GM19468 (cell line): ENCODE results near the gene PTPRE.
A peak's percentile ranks its signal among the peaks of the same experiment; 100 is the strongest.

ENCODE experiments used
- ATAC-seq: cut with Tn5 transposase; IDR thresholded peaks from one replicate; pipeline ENCODE4 v1.9.1; 2021; ENCODE audit warnings: mild to moderate bottlenecking, moderate library complexity, moderate number of reproducible peaks; ENCODE audit not compliant: unreplicated experiment; ENCODE audit errors: extremely low read depth

The PTPRE gene

DNA sequence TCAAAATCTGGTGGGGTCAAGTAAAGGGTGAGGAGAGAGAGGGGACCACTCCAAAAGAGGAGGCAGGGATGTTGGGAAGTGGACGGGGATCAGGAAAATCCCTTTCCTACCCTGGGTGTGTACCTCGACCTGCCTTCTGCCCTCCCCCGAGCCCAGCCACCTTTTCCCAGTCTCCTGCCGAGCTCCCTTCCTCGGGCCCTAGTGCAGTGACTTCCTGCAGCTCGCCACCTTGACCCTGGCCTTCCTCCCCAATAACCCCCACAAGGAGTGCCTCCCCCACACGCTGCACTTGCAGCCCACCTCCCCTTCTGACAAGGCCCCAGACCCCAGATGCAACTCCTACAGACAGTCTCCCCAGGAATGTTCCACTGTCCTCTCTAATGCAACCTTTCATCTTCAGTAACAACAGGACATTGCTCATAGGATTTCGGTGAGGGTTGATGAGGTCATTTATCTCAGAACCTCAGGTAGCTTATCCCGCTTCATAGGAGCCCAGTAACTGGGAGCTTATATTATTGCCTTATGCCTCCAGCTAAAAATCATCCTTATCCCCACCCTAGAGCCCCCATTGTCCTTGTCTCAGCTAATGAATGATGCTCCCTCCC, 129.2 kb downstream of the PTPRE start:
- ATAC-seq: no peak

- ATAC-seq: no peak
These were observed 130.0 kb downstream of the PTPRE start for GRCh38 chr10:128036746-128037543.

DNA sequence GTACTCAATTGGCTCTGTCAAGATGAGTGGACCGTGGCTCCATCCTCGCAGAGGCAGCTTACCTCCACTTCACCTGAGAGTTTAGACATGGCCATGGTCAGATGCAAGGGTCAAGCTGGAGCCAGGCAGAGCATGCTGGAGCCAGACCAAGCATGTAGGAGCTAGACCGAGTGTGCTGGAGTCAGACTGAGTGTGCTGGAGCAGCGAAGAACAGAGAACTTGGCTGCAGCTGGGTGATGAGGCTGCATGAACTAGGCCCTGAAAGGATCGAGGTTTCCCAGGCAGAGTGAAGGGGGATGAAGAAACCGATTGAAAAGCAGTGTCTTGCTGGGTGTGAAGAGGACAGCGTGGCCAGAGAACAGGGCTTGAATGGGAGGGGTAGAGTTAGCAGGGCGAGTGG, 133.2 kb downstream of the PTPRE start:
- ATAC-seq: no peak

- no peak for ATAC-seq
These were observed 133.8 kb downstream of the PTPRE start for GRCh38 chr10:128040681-128041080.

GRCh38 chr10:128042131-128042610, 135.3 kb downstream of the PTPRE start:
- ATAC-seq: no peak

GRCh38 chr10:128043259-128044045, 136.5 kb downstream of the PTPRE start:
- no peak for ATAC-seq

DNA sequence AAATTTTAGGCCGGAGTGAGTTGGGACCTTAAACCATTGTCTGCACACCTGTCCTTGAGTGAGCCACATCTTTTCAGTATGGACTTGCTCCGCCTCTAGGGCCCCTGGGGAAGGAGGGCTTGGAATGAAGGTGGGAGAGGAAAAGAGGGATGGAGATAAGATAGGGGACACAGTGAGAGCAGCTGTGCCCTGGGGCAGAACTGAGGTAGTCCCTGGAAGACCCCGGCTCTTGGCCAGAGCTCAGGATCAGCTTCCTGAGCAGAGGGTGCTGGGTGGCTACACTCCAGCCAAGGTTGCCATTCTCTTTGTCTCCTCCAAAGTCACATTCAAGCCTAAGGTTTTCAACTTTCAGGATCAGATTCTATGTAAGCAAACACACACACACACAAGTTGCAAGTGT, 137.3 kb downstream of the PTPRE start:
- ATAC-seq: no peak

- no peak for ATAC-seq
These were observed 138.3 kb downstream of the PTPRE start for GRCh38 chr10:128044961-128045832.

- no peak for ATAC-seq
These were observed 138.9 kb downstream of the PTPRE start for GRCh38 chr10:128045833-128046120.

DNA sequence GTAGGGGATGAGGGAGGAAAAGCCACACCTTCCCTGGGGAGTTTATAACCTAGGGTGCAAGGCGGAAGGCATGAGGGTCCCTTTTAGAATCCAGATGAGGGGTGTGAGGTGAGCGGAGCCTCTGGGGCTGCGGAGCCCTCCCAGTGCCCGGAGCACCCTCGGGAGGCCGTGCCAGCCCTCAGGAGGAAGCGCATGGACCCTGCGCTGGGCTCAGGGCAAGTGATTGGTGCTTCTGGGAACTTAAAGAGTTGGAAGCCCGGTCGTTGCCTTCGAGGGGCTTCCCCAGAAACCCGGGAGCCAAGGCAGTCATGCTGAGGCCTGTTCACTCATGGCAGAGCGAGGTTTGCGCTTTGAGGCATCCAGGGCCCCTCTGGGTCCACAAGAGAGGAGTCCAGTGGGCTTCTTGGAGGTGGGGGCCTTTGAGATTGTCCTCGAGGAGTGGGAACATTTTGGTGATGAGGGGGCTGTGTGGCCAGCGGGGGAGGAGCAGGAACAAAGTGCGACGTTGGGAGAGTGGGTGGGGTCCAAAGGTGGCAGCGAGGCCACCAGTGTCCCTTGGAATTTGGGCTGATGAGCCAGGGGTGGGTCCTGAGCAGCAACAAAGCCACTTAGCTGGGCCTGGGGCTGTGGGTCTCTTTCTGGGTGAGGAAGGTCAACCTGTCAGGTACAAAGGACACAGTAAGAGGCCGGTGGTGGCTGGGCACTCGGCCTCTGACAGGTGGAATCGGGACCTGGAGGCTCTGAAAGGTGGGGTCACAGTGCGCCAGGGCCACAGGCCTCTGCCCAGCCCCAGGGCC, 139.5 kb downstream of the PTPRE start:
- ATAC-seq: no peak

DNA sequence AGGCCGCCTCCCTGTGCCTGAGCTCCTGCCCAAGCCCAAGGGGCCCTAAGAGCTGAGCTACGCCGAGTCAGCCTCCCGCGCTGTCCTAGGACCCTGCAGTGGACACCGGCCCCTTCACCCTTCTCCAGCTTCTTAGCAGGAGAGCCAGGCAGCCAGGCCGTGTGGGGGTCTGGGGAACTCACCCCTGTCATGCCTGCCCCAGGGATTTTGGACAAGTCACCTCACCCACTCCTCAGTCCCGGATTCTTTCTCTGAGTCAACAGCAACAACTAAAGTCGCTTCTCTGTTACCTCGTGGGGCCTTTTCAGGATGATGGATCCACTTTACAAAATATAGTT, 140.0 kb downstream of the PTPRE start:
- ATAC-seq: no peak

GRCh38 chr10:128047351-128047750, 140.4 kb downstream of the PTPRE start:
- ATAC-seq: peak; percentile 99

DNA sequence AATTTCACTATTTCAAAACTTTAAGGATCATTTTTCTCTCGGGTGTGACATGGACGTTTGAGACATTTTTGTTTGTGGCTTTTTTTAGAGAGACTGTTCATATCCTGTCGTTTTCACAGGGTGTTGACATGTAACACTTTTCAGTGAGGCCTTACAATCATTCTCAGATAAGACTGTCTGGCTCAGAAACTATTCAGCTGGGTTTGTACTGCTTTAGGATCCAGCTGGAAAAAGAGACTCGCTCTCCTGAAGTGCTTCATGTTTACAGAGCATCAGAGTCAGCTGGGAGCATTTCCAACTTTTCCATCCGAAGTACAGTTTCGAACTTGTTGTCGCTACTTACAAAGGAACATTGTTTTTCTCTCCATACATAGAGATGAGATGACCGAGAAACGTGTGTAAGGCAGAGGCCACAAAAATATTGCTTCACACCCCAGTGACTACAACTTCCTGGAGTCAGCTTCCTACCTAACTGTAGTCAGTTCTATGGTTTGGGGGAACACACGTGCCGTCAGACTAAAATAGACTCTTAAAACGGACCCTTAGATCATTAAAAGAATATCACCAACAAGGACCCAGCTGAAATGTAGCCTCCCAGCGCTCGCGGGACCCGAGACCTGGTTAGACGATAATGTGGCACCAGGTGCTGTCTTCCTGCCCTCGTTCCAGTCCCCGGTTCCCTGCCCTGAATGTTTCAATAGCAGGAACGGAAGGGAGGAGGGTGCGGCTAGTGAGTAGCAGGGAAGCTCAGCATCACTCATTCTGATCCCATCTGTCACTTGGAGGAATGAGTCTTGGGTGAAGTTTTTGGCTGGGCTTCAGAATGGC, 141.3 kb downstream of the PTPRE start:
- ATAC-seq: no peak

GRCh38 chr10:128048819-128049210, 141.9 kb downstream of the PTPRE start:
- ATAC-seq: no peak

GRCh38 chr10:128049226-128050120, 142.6 kb downstream of the PTPRE start:
- no peak for ATAC-seq

DNA sequence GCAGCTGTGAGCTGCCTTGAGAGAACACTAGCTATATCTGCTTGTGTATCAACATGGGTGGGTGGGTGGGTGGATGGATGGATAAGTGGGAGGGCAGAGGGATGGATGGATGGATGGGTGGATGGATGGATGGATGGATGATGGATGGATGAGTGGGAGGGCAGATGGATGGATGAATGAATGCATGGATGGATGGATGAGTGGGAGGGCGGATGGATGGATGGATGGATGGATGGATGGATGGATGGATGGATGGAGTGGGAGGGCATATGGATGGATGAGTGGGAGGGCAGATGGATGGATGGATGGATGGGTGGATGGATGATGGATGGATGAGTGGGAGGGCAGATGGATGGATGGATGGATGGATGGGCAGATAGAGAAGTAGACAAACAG, 143.2 kb downstream of the PTPRE start:
- ATAC-seq: no peak

- ATAC-seq: no peak
These were observed 144.0 kb downstream of the PTPRE start for GRCh38 chr10:128050936-128051335.

DNA sequence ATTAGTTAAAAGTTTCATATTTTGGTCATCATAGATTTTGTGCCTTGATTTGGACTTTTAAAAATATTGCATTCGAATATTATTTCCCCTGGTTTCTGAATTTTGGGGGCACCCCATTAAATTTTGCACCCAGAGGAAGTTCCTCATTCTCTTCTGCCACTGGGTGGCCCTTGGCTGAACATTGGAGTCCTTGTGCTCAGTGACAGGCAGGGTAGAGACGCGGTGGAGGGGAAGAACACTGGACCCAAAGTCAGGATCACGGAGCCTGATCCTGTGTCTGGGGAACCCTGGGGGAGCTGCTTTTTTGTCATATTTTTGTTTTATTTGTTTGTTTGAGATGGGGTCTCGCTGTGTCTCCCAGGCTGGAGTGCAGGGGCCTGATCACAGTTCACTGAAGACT, 144.6 kb downstream of the PTPRE start:
- ATAC-seq: no peak
